ENCODE data around the gene SMYD2.

SMYD2 gene

DNA sequence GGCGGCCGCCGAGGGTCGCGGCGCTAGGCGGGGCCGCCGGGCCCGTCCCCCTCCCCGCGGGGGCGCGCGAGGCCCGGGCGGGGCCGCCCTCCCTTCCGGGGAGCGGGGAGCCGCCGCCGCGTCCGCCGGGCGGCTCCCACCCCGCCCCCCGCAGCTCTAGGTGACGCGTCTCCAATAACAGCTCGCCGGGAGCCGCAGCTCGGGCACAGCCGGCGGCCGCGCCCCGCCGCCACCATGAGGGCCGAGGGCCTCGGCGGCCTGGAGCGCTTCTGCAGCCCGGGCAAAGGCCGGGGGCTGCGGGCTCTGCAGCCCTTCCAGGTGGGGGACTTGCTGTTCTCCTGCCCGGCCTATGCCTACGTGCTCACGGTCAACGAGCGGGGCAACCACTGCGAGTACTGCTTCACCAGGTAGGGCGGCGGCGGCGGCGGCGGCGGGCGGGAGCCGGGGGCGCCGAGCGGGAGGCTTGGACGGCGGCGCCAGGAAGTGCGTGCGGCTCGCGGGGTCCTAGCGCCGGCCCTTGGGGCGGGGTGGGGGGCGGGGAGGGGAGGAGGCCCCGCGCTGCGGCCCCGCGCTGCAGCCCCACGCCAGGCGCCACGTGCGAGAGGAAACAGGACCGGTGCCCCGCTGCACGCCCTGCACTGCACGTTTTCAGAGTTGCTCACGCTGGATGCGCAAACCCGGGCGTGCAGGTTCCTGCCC is at the start of gene SMYD2:
Gene SMYD2, plus strand, starts transcription at position 139 of the 699 bp plus-strand sequence. Its CDS starts 96 bp downstream, at position 235.
- no peak for DNase-seq (ENCODE audit: low read depth in 2 of 2)

- no peak for DNase-seq (ENCODE audit: low read depth in 2 of 2)
Observed at GRCh38 chr1:214233856-214234634, 46.9 kb upstream of the SMYD2 start.

- DNase-seq (ENCODE audit: low read depth in 2 of 2): no peak
Observed at GRCh38 chr1:214234635-214235025, 46.3 kb upstream of the SMYD2 start.

DNA sequence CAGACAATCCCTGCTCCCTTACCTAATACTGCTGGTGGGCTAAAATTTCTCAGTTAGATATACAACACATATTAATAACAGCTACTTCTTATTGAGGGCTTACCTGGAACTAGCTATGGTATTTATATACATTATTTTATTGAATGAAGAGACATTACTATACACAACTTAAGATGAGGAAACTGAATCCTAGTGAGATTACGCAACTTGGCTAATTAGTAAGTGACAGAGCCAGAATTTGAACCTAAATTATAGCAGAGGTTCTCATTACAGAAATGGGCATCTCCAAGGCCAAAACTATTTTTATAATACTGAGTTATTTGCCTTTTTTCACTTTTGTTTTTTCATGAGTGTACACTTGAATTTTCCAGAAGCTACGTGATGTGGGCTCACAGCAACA is 44.5 kb upstream of the SMYD2 start:
- DNase-seq (ENCODE audit: low read depth in 2 of 2): no peak

- no peak for DNase-seq (ENCODE audit: low read depth in 2 of 2)
Observed at GRCh38 chr1:214241060-214241459, 39.9 kb upstream of the SMYD2 start.

DNA sequence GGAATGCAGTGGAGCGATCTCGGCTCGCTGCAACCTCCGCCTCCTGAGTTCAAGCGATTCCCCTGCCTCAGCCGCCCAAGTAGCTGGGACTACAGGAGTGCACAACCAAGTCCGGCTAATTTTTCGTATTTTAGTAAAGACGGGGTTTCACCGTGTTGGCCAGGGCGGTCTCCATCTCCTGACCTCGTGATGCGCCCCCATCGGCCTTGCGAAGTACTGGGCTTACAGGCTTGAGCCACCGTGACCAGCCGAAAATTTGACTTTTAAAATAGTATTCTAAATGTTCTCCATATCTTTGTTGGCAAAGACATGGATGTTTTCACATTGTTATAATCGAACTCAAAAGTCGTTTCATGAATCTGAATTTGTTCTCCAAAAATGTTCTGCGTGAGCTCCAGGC is 36.7 kb upstream of the SMYD2 start:
- DNase-seq (ENCODE audit: low read depth in 2 of 2): no peak

- no peak for DNase-seq (ENCODE audit: low read depth in 2 of 2)
Observed at GRCh38 chr1:214244841-214245240, 36.1 kb upstream of the SMYD2 start.

GRCh38 chr1:214247501-214248041 is 33.4 kb upstream of the SMYD2 start:
- no peak for DNase-seq (ENCODE audit: low read depth in 2 of 2)

DNA sequence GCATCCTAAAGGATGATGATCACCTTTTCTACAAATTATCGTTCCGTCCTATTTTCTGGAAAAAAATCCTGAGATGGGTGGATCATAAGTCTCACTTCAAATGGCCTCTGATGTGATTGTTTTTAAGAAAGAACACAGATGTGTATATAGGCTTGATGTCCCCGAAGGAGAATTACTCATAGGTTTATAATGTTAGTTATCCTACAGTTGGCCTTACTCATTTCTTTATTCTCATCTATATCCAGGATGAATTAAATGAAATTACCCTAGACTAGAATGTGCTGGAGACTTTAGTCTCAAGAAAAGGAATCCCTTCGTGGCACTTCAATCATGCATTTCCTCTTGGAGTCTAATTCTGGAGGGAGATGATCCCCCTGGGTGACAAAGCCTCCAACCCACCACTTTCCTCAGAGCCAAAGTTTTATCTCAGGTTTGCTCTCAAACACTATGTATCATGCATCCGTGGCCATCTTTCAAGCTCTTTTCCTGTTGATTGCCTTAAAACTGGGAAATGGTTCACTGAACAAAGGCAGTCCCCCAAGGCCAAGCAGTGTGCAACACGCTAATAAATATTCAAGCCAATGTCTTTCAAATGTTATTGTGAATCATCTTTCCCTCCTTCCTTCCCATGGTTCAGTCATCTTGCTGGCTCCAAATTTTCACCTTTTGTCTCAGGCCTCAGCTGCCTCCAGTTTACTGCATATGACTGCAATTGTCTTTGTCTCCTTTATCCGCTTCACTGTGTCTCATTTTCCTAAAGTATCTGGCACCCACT is 32.5 kb upstream of the SMYD2 start:
- DNase-seq (ENCODE audit: low read depth in 2 of 2): no peak

GRCh38 chr1:214249651-214250050 is 31.3 kb upstream of the SMYD2 start:
- no peak for DNase-seq (ENCODE audit: low read depth in 2 of 2)

GRCh38 chr1:214251354-214251753 is 29.6 kb upstream of the SMYD2 start:
- DNase-seq (ENCODE audit: low read depth in 2 of 2): no peak

DNA sequence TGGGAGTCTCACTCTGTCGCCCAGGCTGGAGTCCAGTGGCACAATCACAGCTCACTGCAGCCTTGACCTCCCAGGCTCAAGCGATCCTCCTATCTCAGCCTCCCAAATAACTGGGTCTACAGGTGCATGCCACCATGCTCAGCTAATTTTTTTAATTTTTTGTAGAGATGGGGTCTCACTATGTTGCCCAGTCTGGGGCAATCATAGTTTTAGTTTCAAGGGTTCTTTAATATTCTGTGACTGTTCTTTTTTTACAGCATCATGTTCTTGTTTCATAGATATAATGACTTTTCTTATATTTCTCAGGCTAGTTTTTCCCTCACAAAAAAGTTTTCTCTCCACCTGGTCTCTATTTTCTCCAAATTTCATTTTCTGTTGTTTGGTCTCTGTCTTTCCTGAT is 25.4 kb upstream of the SMYD2 start:
- no peak for DNase-seq (ENCODE audit: low read depth in 2 of 2)

- no peak for DNase-seq (ENCODE audit: low read depth in 2 of 2)
Observed at GRCh38 chr1:214259353-214259977, 21.5 kb upstream of the SMYD2 start.

DNA sequence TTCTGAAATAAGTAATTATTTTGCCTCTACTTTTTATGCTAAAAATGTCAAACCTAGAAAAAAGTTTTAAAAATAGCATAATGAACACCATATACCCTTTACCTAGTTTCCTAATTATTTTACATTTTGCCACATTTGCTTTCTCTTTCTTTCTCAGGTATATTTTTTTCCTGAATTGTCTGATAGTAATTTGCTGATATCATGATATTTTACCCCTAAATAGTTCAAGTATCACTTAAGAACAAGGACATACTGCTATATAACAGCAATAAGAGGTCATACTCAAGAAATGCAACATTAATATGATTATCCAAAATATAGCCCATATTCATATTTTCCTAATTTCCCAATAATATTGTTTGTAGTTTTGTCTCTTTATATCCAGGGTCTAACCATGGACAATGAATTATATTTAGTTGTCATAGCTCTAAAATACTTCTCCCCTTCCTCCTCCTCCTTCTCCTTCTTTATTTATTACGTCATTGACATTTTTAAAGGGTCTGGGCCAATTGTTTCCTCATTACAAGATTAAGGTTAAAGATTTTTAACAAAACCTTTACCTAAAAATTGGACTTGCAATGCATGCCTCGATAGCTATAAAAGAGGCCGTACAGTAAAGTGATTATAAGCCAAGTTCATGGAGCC is 20.3 kb upstream of the SMYD2 start:
- DNase-seq (ENCODE audit: low read depth in 2 of 2): no peak

DNA sequence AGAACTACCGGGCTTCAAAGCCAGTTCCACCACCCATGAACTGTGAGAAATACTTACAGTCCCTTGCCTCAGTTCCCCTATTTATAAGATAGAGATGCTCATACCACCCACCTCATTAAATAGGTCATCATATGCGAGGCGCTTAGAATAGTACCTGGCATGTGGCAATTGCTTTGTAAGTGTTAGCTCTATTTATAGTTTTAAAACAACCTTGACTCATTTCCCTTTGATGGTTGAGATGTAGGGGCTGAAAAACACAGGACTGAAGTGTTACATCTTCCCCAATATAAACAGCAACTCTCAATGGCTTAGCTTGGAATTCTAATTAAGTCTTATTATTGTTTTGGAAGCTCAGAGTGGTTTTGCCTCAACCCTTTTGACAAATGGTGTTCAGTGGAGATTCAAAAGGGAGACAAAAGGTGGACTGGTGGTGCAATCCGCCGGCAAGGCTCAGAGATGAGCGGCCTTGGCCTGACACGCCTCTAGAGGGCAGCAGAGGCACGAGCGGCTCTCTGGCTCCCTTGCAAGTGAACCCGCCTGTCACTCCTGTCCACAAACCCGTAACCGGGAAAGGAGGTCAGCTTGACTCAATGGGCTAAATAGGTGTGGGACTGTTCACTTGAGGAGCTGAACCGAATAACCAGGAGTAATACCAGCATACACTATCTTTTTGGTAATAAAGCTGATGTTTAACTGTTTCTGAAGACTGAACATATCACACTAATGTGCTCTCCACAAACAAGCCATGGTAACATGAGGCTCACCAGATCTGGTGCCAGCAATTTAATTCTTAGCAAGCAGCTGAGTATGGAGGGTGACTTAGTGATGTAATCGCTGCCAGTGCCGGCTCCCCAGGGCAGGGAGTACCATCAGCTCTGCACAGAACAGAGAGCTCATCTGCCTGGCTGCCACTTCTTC is 19.5 kb upstream of the SMYD2 start:
- no peak for DNase-seq (ENCODE audit: low read depth in 2 of 2)

GRCh38 chr1:214264196-214264595 is 16.8 kb upstream of the SMYD2 start:
- DNase-seq (ENCODE audit: low read depth in 2 of 2): peak in 1 of 2 experiments; percentile 57

GRCh38 chr1:214264976-214265375 is 16.0 kb upstream of the SMYD2 start:
- DNase-seq (ENCODE audit: low read depth in 2 of 2): no peak

- DNase-seq (ENCODE audit: low read depth in 2 of 2): peak in 1 of 2 experiments; percentile 54
Observed at GRCh38 chr1:214270097-214270650, 10.8 kb upstream of the SMYD2 start.

GRCh38 chr1:214271174-214271858 is 9.6 kb upstream of the SMYD2 start:
- DNase-seq (ENCODE audit: low read depth in 2 of 2): no peak
